ENCODE data around the gene ESRRA. TPM values are rescaled to one million over a fixed set of nuclear protein-coding genes. Genes with fewer than 3 reads are reported as not detected.

The ESRRA gene
- total and polyA plus RNA-seq, 2 of the 13 experiments (the other 11 are each of a cell fraction or from before 2014, with no cell fraction given) = 18.1 to 36.3 TPM

DNA sequence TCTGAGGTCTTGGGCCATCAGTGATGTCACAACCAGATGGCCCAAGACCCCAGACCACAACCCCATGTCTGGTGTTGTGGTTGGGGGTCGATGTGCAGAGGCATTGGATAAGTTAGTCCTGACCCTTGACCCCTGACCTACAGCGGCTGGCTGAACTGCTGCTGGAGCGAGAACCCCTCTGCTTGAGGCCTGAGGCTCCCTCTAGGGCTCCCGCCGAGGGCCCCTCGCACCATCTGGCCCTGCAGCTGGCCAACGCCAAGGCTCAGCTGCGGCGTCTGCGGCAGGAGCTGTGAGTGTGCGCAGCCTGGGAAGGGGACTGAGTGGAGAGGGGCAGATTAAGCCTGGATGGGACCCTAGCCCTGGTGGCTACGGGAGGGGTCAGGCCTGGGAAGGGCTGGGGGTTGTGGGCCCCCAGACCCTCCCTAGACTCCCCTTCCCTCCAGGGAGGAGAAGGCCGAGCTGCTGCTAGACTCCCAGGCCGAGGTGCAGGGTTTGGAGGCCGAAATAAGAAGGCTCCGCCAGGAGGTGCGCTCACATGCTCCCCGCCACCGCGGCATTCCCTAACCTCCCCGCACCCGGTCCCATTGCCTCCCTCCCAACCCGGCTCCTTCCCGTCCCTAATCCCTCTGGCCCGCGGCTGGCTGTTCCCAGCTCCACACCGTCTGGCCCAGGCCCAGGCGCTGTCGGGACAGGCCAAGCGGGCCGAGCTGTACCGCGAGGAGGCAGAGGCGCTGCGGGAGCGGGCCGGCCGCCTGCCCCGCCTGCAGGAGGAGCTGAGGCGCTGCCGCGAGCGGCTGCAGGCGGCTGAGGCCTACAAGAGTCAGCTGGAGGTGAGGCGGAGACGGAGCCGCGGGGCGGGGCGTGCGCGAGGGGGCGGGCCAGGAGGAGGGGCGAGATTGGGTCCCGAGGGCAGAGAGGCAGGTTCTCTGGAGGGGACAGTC lies 36.8 kb downstream of the ESRRA start (continued):
- TF ChIP-seq, protein P1, sequence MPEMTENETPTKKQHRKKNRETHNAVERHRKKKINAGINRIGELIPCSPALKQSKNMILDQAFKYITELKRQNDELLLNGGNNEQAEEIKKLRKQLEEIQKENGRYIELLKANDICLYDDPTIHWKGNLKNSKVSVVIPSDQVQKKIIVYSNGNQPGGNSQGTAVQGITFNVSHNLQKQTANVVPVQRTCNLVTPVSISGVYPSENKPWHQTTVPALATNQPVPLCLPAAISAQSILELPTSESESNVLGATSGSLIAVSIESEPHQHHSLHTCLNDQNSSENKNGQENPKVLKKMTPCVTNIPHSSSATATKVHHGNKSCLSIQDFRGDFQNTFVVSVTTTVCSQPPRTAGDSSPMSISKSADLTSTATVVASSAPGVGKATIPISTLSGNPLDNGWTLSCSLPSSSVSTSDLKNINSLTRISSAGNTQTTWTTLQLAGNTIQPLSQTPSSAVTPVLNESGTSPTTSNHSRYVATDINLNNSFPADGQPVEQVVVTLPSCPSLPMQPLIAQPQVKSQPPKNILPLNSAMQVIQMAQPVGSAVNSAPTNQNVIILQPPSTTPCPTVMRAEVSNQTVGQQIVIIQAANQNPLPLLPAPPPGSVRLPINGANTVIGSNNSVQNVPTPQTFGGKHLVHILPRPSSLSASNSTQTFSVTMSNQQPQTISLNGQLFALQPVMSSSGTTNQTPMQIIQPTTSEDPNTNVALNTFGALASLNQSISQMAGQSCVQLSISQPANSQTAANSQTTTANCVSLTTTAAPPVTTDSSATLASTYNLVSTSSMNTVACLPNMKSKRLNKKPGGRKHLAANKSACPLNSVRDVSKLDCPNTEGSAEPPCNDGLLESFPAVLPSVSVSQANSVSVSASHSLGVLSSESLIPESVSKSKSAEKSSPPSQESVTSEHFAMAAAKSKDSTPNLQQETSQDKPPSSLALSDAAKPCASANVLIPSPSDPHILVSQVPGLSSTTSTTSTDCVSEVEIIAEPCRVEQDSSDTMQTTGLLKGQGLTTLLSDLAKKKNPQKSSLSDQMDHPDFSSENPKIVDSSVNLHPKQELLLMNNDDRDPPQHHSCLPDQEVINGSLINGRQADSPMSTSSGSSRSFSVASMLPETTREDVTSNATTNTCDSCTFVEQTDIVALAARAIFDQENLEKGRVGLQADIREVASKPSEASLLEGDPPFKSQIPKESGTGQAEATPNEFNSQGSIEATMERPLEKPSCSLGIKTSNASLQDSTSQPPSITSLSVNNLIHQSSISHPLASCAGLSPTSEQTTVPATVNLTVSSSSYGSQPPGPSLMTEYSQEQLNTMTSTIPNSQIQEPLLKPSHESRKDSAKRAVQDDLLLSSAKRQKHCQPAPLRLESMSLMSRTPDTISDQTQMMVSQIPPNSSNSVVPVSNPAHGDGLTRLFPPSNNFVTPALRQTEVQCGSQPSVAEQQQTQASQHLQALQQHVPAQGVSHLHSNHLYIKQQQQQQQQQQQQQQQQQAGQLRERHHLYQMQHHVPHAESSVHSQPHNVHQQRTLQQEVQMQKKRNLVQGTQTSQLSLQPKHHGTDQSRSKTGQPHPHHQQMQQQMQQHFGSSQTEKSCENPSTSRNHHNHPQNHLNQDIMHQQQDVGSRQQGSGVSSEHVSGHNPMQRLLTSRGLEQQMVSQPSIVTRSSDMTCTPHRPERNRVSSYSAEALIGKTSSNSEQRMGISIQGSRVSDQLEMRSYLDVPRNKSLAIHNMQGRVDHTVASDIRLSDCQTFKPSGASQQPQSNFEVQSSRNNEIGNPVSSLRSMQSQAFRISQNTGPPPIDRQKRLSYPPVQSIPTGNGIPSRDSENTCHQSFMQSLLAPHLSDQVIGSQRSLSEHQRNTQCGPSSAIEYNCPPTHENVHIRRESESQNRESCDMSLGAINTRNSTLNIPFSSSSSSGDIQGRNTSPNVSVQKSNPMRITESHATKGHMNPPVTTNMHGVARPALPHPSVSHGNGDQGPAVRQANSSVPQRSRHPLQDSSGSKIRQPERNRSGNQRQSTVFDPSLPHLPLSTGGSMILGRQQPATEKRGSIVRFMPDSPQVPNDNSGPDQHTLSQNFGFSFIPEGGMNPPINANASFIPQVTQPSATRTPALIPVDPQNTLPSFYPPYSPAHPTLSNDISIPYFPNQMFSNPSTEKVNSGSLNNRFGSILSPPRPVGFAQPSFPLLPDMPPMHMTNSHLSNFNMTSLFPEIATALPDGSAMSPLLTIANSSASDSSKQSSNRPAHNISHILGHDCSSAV (CRISPR knock-in tag; IDR thresholded peaks at IDR 0.05; ENCODE audit: borderline replicate concordance) = no peak
- TF ChIP-seq PHF8 (CRISPR knock-in tag; IDR thresholded peaks at IDR 0.05) (peak; percentile 63), RXRB (CRISPR knock-in tag; IDR thresholded peaks at IDR 0.05; ENCODE audit: borderline replicate concordance) (peak; percentile 13; the same call in 1 of the 2 replicates), ZNF678 (CRISPR knock-in tag; IDR thresholded peaks at IDR 0.05) (no peak), POLR2G (IDR thresholded peaks at IDR 0.05; ENCODE audit: low read depth, low read length) (no peak), PCBP1 (IDR thresholded peaks at IDR 0.05; ENCODE audit: borderline replicate concordance, low read depth, low read length) (no peak), CREM (IDR thresholded peaks at IDR 0.05) (no peak), CREM (CRISPR knock-in tag; IDR thresholded peaks at IDR 0.05) (no peak), ZNF225 (CRISPR knock-in tag; IDR thresholded peaks at IDR 0.05) (0 out of 2 replicates have a peak, but pooled peaks have one; percentile 25), KDM5B (CRISPR knock-in tag; IDR thresholded peaks at IDR 0.05; ENCODE audit: borderline replicate concordance) (peak; percentile 19; the same call in 1 of the 2 replicates), ZNF333 (CRISPR knock-in tag; IDR thresholded peaks at IDR 0.05; ENCODE audit: borderline replicate concordance) (no peak), RAD21 (CRISPR knock-in tag; IDR thresholded peaks at IDR 0.05) (peak; percentile 49; the same call in 1 of the 2 replicates), FOXA1 (IDR thresholded peaks at IDR 0.05) (no peak), FOXA1 (CRISPR knock-in tag; IDR thresholded peaks at IDR 0.05) (no peak), NCOA5 (CRISPR knock-in tag; IDR thresholded peaks at IDR 0.05) (no peak), ZFP90 (CRISPR knock-in tag; IDR thresholded peaks at IDR 0.05; ENCODE audit: borderline replicate concordance) (no peak), MBNL3 (CRISPR knock-in tag; conservative IDR thresholded peaks at IDR 0.05) (no peak), SMAD3 (CRISPR knock-in tag; IDR thresholded peaks at IDR 0.05) (no peak), SAP130 (CRISPR knock-in tag; IDR thresholded peaks at IDR 0.05; ENCODE audit: low read depth) (peak; percentile 53; the same call in 1 of the 2 replicates), RELA (CRISPR knock-in tag; IDR thresholded peaks at IDR 0.05) (no peak)
- TF ChIP-seq, protein P2, sequence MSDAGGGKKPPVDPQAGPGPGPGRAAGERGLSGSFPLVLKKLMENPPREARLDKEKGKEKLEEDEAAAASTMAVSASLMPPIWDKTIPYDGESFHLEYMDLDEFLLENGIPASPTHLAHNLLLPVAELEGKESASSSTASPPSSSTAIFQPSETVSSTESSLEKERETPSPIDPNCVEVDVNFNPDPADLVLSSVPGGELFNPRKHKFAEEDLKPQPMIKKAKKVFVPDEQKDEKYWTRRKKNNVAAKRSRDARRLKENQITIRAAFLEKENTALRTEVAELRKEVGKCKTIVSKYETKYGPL (CRISPR knock-in tag; IDR thresholded peaks at IDR 0.05) = no peak
- TF ChIP-seq, protein P3, sequence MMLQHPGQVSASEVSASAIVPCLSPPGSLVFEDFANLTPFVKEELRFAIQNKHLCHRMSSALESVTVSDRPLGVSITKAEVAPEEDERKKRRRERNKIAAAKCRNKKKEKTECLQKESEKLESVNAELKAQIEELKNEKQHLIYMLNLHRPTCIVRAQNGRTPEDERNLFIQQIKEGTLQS (CRISPR knock-in tag; IDR thresholded peaks at IDR 0.05) = no peak
